A549 (cell line): Measurements from ENCODE around the gene MYH9. TPM values are rescaled to one million over a fixed set of nuclear protein-coding genes. Genes with fewer than 3 reads are reported as not detected.

Source experiments
- ATOH8 ChIP-seq: fragments of 250-450 bp; sonication (Bioruptor Pico); IDR thresholded peaks from 2 replicates; pipeline ENCODE4 v1.5.0; 2020; ENCODE audit warnings: low read depth, mild to moderate bottlenecking, moderate library complexity
- CEBPB ChIP-seq, 2 experiments: fragments of >200 bp in 1 of 2; sonication (Bioruptor Twin) in 1 of 2; formaldehyde crosslinking in 1 of 2; IDR thresholded peaks; 2 replicates each; pipeline ENCODE4 v1.6.1; 2012 to 2016
- CHD2 ChIP-seq: fragments of 150-350 bp; IDR thresholded peaks from 2 replicates; pipeline ENCODE4 v1.6.1; 2014; ENCODE audit warnings: low read length; ENCODE audit not compliant: partially characterized antibody
- ELK1 ChIP-seq: fragments of 150-350 bp; IDR thresholded peaks from 2 replicates; pipeline ENCODE4 v1.6.1; 2014; ENCODE audit warnings: low read depth, mild to moderate bottlenecking, low read length
- FOSB ChIP-seq: fragments of 250-450 bp; sonication (Bioruptor Pico); IDR thresholded peaks from 2 replicates; pipeline ENCODE4 v1.5.0; 2020; ENCODE audit warnings: mild to moderate bottlenecking, moderate library complexity
- GATA3 ChIP-seq: IDR thresholded peaks from 2 replicates; pipeline ENCODE4 v1.6.1; 2012; ENCODE audit warnings: borderline replicate concordance
- HDAC2 ChIP-seq: fragments of 200-600 bp; sonication (generic); IDR thresholded peaks from 2 replicates; pipeline ENCODE4 v1.6.1; 2016
- HOXB5 ChIP-seq: fragments of 250-450 bp; sonication (Bioruptor Pico); IDR thresholded peaks from 2 replicates; pipeline ENCODE4 v1.5.0; 2020; ENCODE audit warnings: mild to moderate bottlenecking, moderate library complexity
- JUN ChIP-seq, 2 experiments: fragments of >200 bp; sonication (Bioruptor Twin); formaldehyde crosslinking; IDR thresholded peaks; 2 replicates in 1 of 2; 3 replicates in 1 of 2; pipeline ENCODE4 v1.6.1; 2016 to 2017
- JUNB ChIP-seq: fragments of >200 bp; sonication (Bioruptor Twin); formaldehyde crosslinking; IDR thresholded peaks from 2 replicates; pipeline ENCODE4 v1.6.1; 2016
- KDM1A ChIP-seq: fragments of 200-600 bp; sonication (generic); IDR thresholded peaks from 2 replicates; pipeline ENCODE4 v1.6.1; 2016; ENCODE audit warnings: low read depth, mild to moderate bottlenecking
- MAX ChIP-seq: IDR thresholded peaks from 2 replicates; pipeline ENCODE4 v1.6.1; 2012
- MYC ChIP-seq: IDR thresholded peaks from 2 replicates; pipeline ENCODE4 v1.6.1; 2012; ENCODE audit warnings: mild to moderate bottlenecking, inconsistent platforms, low read length, improper control_type of control experiment, borderline replicate concordance
- NR3C1 ChIP-seq: fragments of >200 bp; sonication (Bioruptor Twin); formaldehyde crosslinking; IDR thresholded peaks from 3 replicates; pipeline ENCODE4 v1.6.1; 2017
- PHF8 ChIP-seq: fragments of 200-600 bp; sonication (generic); IDR thresholded peaks from 2 replicates; pipeline ENCODE4 v1.6.1; 2016; ENCODE audit warnings: low read depth, mild to moderate bottlenecking, antibody characterized with exemption, moderate library complexity, borderline replicate concordance
- POLR2A ChIP-seq: IDR thresholded peaks from 2 replicates; pipeline ENCODE4 v1.6.1; 2012; ENCODE audit warnings: mild to moderate bottlenecking, low read length
- POLR2AphosphoS2 ChIP-seq: conservative IDR thresholded peaks from 2 replicates; pipeline ENCODE4 v1.6.1; 2012; ENCODE audit warnings: low read length, improper control_type of control experiment, inconsistent platforms
- RAD21 ChIP-seq, 2 experiments: fragments of >200 bp in 1 of 2; sonication (Bioruptor Twin) in 1 of 2; formaldehyde crosslinking in 1 of 2; IDR thresholded peaks in 1 of 2; conservative IDR thresholded peaks in 1 of 2; 2 replicates in 1 of 2; 3 replicates in 1 of 2; pipeline ENCODE4 v1.6.1; 2012 to 2018; ENCODE audit warnings: inconsistent platforms in 1 of 2
- RARB ChIP-seq: fragments of 250-450 bp; sonication (Bioruptor Pico); IDR thresholded peaks from 2 replicates; pipeline ENCODE4 v1.8.0; 2021; ENCODE audit warnings: mild to moderate bottlenecking, moderate library complexity
- RCOR1 ChIP-seq: fragments of 150-350 bp; IDR thresholded peaks from 2 replicates; pipeline ENCODE4 v1.6.1; 2014; ENCODE audit warnings: antibody characterized with exemption, low read length, low read depth
- RFX5 ChIP-seq: fragments of 450-650 bp; IDR thresholded peaks from 2 replicates; pipeline ENCODE4 v1.7.1; 2014; ENCODE audit warnings: antibody characterized with exemption, mild to moderate bottlenecking, moderate library complexity
- RNF2 ChIP-seq: fragments of 200-600 bp; sonication (generic); IDR thresholded peaks from 2 replicates; pipeline ENCODE4 v1.6.1; 2016; ENCODE audit warnings: low read depth, mild to moderate bottlenecking, antibody characterized with exemption, moderate library complexity, borderline replicate concordance
- SMC3 ChIP-seq: fragments of >200 bp; sonication (Bioruptor Twin); formaldehyde crosslinking; IDR thresholded peaks from 3 replicates; pipeline ENCODE4 v1.6.1; 2018; ENCODE audit warnings: inconsistent platforms
- SREBF2 ChIP-seq: fragments of 450-650 bp; IDR thresholded peaks from 2 replicates; pipeline ENCODE4 v1.6.1; 2014; ENCODE audit warnings: mild to moderate bottlenecking, moderate library complexity
- TFCP2L1 ChIP-seq: fragments of 250-450 bp; sonication (Bioruptor Pico); IDR thresholded peaks from 2 replicates; pipeline ENCODE4 v1.5.0; 2021; ENCODE audit warnings: mild to moderate bottlenecking
- ZC3H11A ChIP-seq: fragments of 450-650 bp; IDR thresholded peaks from 2 replicates; pipeline ENCODE4 v1.6.1; 2014; ENCODE audit warnings: antibody characterized with exemption, mild to moderate bottlenecking
- ZFP36 ChIP-seq: fragments of 450-650 bp; IDR thresholded peaks from 2 replicates; pipeline ENCODE4 v1.6.1; 2014; ENCODE audit warnings: borderline replicate concordance; ENCODE audit not compliant: partially characterized antibody
- ZNF302 ChIP-seq: fragments of 250-450 bp; sonication (Bioruptor Pico); IDR thresholded peaks from 2 replicates; pipeline ENCODE4 v1.9.0; 2021; ENCODE audit warnings: inconsistent platforms, mild to moderate bottlenecking, moderate library complexity
- polyA plus RNA-seq, 4 experiments: library from polyadenylated mRNA; depleted of rRNA in 3 of 4; stranded (reverse); fragments of >200 nt; fragmentation: RNase III in 1 of 4; extraction: RNeasy Plus Mini Kit Qiagen cat#74134 plus additional on column Dnase treatment in 1 of 4; gene quantifications; 2 replicates in 3 of 4; 3 replicates in 1 of 4; pipeline ENCODE4 v1.2.3, GENCODE V29; 2011 to 2017
- TF ChIP-seq, protein P1 (sequence below): IDR thresholded peaks from 2 replicates; pipeline ENCODE4 v1.6.1; 2012; ENCODE audit warnings: low read depth, borderline replicate concordance

MYH9 gene
- polyA plus RNA-seq, 2 of the 4 experiments (the other 2 are of a cell fraction), result 92.1 to 158 TPM

GRCh38 chr22:36350751-36351594 lies 36.8 kb downstream of the MYH9 start (continued):
- peak; percentile 24; the same call in 1 of the 2 replicates for TF ChIP-seq MAX
- TF ChIP-seq FOSB (CRISPR knock-in tag), result no peak
- TF ChIP-seq CEBPB (IDR thresholded peaks at IDR 0.05), result peak; percentile 67 to 69
- TF ChIP-seq POLR2A, result no peak
- no peak for TF ChIP-seq SREBF2
- TF ChIP-seq ZC3H11A, result no peak
- TF ChIP-seq ELK1, result no peak
- TF ChIP-seq RAD21 (conservative IDR thresholded peaks at IDR 0.05 in 1 of 2, IDR thresholded peaks at IDR 0.05 in 1 of 2), result peak in 1 of 2 experiments; percentile 31; a peak in 2 of 5 replicates
- peak; percentile 29 to 69; a peak in 3 of 5 replicates for TF ChIP-seq JUN (IDR thresholded peaks at IDR 0.05)
- TF ChIP-seq HOXB5 (CRISPR knock-in tag), result 0 out of 2 replicates have a peak, but pooled peaks have one; percentile 25
- TF ChIP-seq KDM1A, result no peak
- TF ChIP-seq ZFP36, result no peak
- TF ChIP-seq PHF8, result no peak
- no peak for TF ChIP-seq MYC
- TF ChIP-seq SMC3, result peak; percentile 26; the same call in 1 of the 3 replicates
- TF ChIP-seq RARB, result no peak
- TF ChIP-seq, protein P1, sequence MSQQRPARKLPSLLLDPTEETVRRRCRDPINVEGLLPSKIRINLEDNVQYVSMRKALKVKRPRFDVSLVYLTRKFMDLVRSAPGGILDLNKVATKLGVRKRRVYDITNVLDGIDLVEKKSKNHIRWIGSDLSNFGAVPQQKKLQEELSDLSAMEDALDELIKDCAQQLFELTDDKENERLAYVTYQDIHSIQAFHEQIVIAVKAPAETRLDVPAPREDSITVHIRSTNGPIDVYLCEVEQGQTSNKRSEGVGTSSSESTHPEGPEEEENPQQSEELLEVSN, result no peak
- no peak for TF ChIP-seq ZNF302 (CRISPR knock-in tag)
- no peak for TF ChIP-seq RFX5
- no peak for TF ChIP-seq ATOH8 (CRISPR knock-in tag)
- peak; percentile 49; the same call in 1 of the 2 replicates for TF ChIP-seq JUNB
- peak; percentile 71 for TF ChIP-seq GATA3
- TF ChIP-seq RCOR1, result no peak
- TF ChIP-seq RNF2, result no peak
- TF ChIP-seq HDAC2, result no peak
- TF ChIP-seq NR3C1, result no peak
- TF ChIP-seq POLR2AphosphoS2, result no peak
- TF ChIP-seq TFCP2L1 (CRISPR knock-in tag), result no peak
- TF ChIP-seq CHD2, result no peak
- TF ChIP-seq, all 56 proteins: peak for 12
